HG03432 (cell line): ENCODE measurements around the gene AKT3.

Experiments used
- ATAC-seq: cut with Tn5 transposase; IDR thresholded peaks from one replicate; pipeline ENCODE4 v1.9.1; 2021; ENCODE audit warnings: mild to moderate bottlenecking, moderate library complexity; ENCODE audit not compliant: unreplicated experiment

AKT3 gene

DNA sequence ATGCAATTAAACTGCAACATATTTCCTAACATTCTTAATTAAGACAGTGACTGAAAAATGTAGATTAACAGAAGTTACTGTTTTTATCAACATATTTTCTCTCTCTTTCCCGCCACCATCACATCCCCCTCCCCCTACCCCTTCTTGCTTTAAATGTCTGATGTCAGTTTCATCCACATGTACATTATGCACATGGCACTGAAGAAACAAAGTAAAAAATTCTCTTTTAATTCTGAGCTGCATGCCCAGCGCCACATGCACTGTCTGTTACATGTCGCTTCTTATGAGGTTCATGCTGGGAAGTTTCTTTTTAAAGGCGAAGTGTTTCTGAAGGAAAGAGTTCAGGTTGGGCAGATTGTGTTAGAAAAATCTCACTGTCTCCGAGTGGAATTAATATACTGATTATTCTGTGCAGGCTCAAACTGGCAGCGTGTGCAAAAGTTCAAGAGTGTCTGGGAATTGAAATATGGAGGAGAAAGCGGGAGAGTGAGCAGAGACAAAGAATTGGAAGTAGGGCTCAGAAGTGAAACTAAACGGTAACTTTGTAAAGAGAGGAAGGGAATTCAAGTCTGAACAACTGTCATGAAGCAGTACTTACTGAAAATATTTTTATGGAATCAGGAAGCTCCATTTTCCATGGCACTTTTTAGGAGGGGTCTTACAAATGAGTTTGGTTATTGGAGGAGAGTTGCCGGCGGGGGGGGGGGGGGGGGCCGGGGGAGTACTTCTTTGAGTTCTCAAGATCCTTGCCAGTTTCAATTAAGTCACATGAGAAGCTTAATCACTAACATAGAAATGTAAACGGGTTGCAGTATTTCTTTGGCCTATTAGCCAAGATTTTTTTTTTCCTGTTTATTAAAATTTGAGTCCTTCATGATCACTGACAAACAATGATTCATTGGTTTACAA is 376.6 kb downstream of the AKT3 start:
- ATAC-seq: no peak

- peak; percentile 91 for ATAC-seq
These were observed 378.0 kb downstream of the AKT3 start for GRCh38 chr1:243471754-243472745.

DNA sequence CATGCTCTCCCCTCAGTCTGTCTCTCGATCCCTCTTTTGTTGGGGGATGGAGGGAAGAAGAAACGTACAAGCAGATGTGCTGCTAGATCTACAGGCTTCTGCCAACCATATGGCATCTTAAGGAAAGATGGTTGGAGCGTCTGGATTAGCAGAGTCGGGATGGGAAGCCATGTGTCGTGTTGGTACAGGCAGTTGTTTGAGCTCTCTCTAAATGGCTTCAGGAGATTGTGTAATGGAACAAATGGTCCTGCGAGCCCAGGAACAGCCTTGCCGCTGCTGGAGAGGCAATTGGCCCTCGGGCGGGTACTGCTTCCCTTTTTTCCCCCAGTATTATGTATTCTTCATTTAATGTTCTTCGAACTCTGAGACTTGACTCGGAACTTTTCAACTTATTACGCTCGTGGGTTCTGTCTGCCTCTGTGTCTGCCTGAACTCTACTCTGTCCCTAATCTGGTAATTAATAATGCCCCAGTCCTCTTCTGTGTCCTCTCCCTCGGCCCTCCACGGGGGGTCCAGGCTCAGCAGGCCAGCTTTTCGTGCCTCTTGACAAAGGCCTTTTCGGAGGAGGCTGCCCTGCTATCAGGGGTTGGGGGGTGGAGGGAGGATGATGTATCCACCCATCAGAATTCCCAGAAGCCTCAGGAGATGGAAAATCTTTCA is 378.9 kb downstream of the AKT3 start:
- no peak for ATAC-seq

DNA sequence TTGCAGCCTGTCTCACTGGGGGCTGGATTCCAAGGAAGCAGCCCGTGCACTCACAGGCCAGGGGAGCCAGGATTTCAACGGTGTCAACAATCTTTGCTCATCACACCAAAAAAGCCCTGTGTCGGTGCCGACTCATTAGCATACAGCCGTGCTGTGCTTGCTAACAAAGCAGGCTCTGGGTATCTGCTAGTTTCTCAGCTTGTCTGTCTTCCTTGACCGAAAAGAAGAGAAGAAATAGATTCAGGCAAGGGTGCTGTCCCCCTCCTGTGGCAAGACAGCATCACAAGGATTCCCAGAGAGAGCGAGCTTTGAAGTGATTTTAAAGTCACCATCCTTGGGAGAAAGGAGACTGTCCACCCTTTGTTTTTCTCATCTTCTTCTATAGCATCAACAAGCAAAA is 379.5 kb downstream of the AKT3 start:
- ATAC-seq: no peak

DNA sequence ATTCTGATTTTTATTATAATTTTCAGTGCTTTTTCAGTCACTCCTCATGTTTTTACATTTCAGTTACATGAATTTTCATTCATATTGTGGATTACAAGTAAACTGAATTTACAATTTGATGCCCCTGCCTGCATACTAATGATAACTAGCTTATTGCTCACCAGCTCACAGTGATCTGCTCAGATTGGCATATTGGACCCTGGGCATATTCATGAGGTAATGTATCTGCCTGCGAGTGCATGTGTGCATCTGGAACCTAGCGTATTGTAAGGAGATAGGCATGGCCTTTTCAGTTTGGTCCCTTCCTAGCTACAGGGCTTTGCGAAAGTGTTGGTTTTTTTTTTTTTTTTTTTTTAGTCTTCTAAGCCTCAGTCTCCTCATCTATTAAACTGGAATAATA is 380.5 kb downstream of the AKT3 start:
- no peak for ATAC-seq

DNA sequence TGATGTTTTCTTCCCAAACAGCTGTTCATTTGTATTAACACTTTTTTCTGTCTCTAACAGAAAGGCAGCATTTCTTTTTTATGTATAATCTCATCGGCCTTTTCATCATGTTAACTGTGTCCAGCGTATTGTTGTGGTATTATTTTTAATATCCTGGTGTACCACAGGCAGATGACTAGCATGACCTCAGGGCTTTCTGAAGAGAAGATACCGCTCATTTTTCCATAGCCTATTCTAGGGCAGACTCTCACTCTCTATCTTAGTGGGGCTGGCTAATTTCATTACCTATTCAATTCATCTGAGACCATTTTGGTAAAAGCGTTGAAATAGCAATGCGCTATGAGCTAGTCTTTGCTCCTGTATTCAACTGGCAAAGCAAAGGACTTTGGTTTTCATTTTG is 384.3 kb downstream of the AKT3 start:
- ATAC-seq: no peak

DNA sequence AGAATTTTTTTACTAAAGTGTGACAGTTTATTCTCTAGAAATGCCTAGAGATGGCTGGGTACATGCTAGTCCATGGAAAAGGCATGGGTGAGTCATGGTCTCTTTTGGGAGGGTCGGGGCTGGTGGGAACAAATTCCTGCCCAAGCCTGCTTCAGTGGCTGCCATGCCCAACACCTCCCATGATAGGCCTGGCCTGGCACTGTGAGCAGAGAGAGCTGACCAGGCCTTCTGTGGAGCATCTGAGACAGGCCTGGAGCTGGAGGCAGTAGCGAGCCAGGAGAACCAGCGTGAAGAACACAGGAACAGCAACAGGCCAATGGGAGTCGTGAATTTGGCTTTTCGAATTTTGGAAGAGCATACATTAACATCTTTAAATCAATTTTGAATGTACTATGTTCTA is 385.0 kb downstream of the AKT3 start:
- no peak for ATAC-seq

GRCh38 chr1:243462929-243463697 is 386.9 kb downstream of the AKT3 start:
- no peak for ATAC-seq

- ATAC-seq: no peak
These were observed 388.3 kb downstream of the AKT3 start for GRCh38 chr1:243461700-243462099.

DNA sequence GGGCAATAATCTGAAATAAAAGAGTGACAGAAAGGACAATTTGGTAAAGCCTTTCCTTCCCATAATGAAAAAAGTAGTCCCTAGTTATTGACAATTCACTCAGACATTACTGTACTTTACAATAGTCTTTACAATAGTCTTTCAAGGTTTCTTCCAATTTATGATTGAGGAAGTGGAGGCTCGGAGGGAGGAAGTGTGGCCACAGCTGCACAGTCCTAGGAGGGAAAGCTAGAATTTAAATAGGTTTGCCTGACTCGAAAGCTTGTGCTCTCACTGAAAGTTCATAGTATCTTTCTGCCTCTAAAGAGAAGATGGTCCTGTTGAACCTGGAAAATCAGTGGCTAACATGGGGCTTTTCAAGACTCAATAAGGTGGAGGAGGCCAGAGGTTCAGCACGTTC is 391.0 kb downstream of the AKT3 start:
- peak; percentile 44 for ATAC-seq

DNA sequence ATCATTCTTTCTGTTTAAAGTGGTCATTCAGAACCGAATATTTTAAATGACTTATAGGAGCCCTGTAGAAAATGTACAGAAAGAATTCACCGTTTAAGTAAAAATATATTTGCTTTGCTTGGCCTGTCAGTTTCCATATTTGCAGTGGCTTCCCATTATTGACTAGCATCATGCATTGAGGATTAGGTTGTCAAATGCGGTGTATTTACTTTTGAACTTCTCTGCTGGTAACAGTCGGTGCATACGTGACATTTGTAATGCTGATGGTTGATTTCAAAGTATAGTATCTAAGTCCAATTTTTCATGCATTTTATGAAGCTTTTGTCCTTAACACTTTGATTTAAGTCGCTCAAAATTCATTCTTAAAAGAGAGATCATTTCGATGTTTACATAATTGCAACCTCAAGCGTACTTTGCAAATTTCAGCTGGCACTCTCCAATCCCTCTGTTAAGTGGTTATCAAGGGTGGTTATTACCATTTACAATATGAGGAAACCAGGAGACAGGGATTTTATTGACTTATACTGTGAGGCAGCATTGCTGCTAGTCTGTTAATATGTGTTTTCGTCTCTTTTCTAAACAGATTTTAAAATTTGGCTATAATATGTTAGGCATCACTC is 392.6 kb downstream of the AKT3 start:
- no peak for ATAC-seq

GRCh38 chr1:243455760-243456651 is 394.0 kb downstream of the AKT3 start:
- no peak for ATAC-seq

- ATAC-seq: no peak
These were observed 395.6 kb downstream of the AKT3 start for GRCh38 chr1:243454328-243454997.

DNA sequence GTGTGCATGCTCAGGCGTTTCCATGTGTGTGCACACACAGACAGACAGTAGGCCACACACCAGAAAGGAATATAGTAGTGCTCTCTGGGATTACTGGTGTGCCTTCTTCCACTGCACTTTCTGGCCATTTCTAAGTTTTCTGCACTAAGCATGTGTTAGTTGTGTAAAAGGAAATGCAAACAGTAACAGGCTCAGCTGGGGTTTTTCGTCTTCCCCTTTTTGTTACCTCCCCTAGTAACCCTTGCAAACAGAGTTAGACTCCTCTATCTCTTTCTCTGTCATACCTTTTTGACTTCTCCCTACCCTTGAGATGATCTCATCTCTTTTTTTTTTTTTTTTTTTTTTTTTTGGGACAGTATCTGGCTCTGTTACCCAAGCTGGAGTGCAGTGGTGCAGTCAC is 398.0 kb downstream of the AKT3 start:
- ATAC-seq: no peak

- ATAC-seq: no peak
These were observed 400.7 kb downstream of the AKT3 start for GRCh38 chr1:243449373-243449772.

DNA sequence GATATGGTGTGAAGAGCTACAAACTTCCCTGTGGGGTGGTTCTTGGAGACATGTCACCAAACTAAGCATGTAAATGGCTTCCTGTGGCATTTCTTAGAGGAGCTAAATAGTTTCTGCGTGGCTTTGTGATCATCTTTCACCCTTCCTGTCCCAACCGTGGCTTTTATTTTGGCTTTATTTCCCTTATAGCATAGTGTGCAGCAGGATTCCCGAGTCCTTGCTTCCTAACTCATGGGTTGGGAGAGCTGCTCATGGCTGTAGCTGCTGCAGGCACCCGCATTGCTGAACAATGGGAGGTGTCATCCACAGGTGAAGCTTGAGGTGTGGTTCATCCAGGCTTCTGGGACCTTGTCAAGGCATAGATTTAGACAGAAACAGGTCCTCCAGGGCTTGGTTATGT is 402.2 kb downstream of the AKT3 start:
- ATAC-seq: no peak

GRCh38 chr1:243447347-243447746 is 402.7 kb downstream of the AKT3 start:
- ATAC-seq: no peak

DNA sequence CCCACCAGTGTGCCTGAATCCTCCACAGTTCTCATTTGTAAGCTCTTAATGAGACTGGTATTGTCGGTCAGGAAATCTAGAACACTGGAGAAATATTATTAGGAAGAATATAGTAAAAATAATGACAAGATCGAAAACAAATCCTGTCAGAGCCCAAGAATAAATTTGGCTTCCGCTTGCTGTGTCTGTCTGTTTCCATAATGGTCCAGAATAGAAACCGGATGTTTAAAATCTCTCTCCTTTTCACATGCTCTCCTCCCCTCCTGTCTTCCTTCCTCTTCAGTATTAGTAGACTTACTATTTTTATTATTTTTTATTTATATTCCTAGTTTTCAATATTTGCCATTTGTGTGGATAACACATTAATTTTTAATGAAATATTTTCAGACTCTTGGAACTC is 406.5 kb downstream of the AKT3 start:
- ATAC-seq: no peak
